ENCODE results near the gene MEGF8. TPM values are rescaled to one million over a fixed set of nuclear protein-coding genes. Genes with fewer than 3 reads are reported as not detected.
A peak's percentile ranks its signal among the peaks of the same experiment; 100 is the strongest.

Gene MEGF8
- total and polyA plus RNA-seq, 8 donors: 7.3 to 15.9 (median 9.0) TPM

- ATAC-seq (peak in 2 of 4 donors; percentile 13), DNase-seq (no peak), FAIRE-seq (no peak)
- intact Hi-C loops (cut with DNase I): no loop called here
- WGBS, 2 donors: 65 to 67% methylated on average over 17 of the region's 17 CpGs
- Histone ChIP-seq H3K27ac (no peak overlapping the region), H3K36me3 (no peaks in the 10 kb centered on the region), H3K4me3 (no peak overlapping the region), H3K4me1 (no peaks in the 10 kb centered on the region), H3K9me3 (no peaks in the 10 kb centered on the region), H3K27me3 (peaks cover 0 to 10% (median 0%) of the 10 kb centered on the region in 4 donors)
- no peak for TF ChIP-seq CTCF (IDR thresholded peaks at IDR 0.05)
Measured at GRCh38 chr19:42378225-42379215, 53.1 kb downstream of the MEGF8 start.

- intact Hi-C loops (cut with DNase I): no loop called here
- no peaks in the 10 kb centered on the region for H3K4me1 ChIP-seq
- no peaks in the 10 kb centered on the region for H3K9me3 ChIP-seq
- no peak for DNase-seq
- no peak overlapping the region for H3K4me3 ChIP-seq
- no peak for TF ChIP-seq CTCF (IDR thresholded peaks at IDR 0.05)
- no peak for FAIRE-seq
- no peak overlapping the region for H3K27ac ChIP-seq
- no peak for ATAC-seq
- H3K27me3 ChIP-seq: peaks cover 0 to 10% (median 0%) of the 10 kb centered on the region in 4 donors
- H3K36me3 ChIP-seq: no peaks in the 10 kb centered on the region
- 71 to 73% methylated on average over 6 of the region's 6 CpGs for WGBS, 2 donors
Measured at GRCh38 chr19:42380155-42380554, 54.7 kb downstream of the MEGF8 start.

GRCh38 chr19:42386974-42387707 lies 61.7 kb downstream of the MEGF8 start:
- FAIRE-seq (no peak), DNase-seq (peak; percentile 52 to 81 (median 63)), ATAC-seq (peak; percentile 76 to 94 (median 90))
- no peaks in the 10 kb centered on the region for H3K9me3 ChIP-seq
- H3K27me3 ChIP-seq: peaks cover 0 to 6% (median 0%) of the 10 kb centered on the region in 4 donors
- no peaks in the 10 kb centered on the region for H3K36me3 ChIP-seq
- intact Hi-C loops (cut with DNase I): no loop called here
- H3K4me3 ChIP-seq: peak overlapping the region in 3 of 4 donors; percentile 15 to 44 (median 26)
- TF ChIP-seq CTCF (IDR thresholded peaks at IDR 0.05): peak in 3 of 4 donors; percentile 10 to 32 (median 26)
- peaks cover 0 to 8% (median 0%) of the 10 kb centered on the region in 3 donors for H3K4me1 ChIP-seq
- WGBS, 2 donors: 2% methylated on average over 40 to 48 of the region's 48 CpGs
- peak overlapping the region in 2 of 4 donors; percentile 50 to 57 for H3K27ac ChIP-seq

- WGBS, 2 donors: 65 to 77% methylated on average over 17 to 20 of the region's 20 CpGs
- Histone ChIP-seq H3K27me3 (peaks cover 0 to 6% (median 0%) of the 10 kb centered on the region in 4 donors), H3K36me3 (no peaks in the 10 kb centered on the region), H3K4me3 (no peak overlapping the region), H3K27ac (no peak overlapping the region), H3K4me1 (peaks cover 0 to 8% (median 0%) of the 10 kb centered on the region in 3 donors), H3K9me3 (no peaks in the 10 kb centered on the region)
- FAIRE-seq: no peak
- intact Hi-C loops (cut with DNase I): no loop called here
- no peak for ATAC-seq
- TF ChIP-seq CTCF (IDR thresholded peaks at IDR 0.05): no peak
- no peak for DNase-seq
Measured at GRCh38 chr19:42388851-42389489, 63.5 kb downstream of the MEGF8 start.
